ENCODE data around the gene CELF2. TPM values are rescaled to one million over a fixed set of nuclear protein-coding genes. Genes with fewer than 3 reads are reported as not detected.

CELF2 gene
- total and polyA plus RNA-seq, 9 of the 15 experiments (the other 6 are each of a cell fraction or from before 2014, with no cell fraction given) = 4.0 to 20.3 (median 11.1) TPM

DNA sequence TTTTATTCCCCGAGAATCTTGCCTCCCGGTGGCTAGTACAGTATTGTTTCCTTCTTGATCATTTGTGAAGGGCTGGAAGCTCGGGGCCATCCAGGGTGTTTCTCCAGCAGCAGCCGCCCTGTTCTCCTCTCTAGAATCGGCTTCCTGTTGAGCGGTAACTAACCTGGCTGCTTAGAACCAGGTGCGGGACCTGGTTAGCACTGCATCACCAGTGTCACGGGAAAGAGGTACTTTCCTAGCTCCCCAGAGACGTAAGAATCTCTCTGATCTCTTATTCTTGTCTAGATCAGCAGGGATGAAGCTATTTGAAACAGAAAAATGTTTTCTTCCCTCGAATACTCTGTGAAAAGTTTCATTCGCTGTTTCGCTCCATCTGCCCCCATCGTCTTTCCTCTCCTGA is 239.2 kb downstream of the CELF2 start:
- POLR2A ChIA-PET = no interaction called here
- no peaks in the 10 kb centered on the region for H3K4me1 ChIP-seq (replicated peaks in 1 of 2; ENCODE audit: control insufficient read depth in 2 of 2, insufficient read depth in 2 of 2, low read length in 2 of 2)
- no TSS peak for BruUV-seq (replicated peaks)
- TF ChIP-seq ZKSCAN3 (CRISPR knock-in tag; IDR thresholded peaks at IDR 0.05) = no peak
- no peak for TF ChIP-seq HNRNPH1 (optimal IDR thresholded peaks at IDR 0.05; ENCODE audit: low read depth, low read length)
- no peak for TF ChIP-seq ZNF830 (CRISPR knock-in tag; IDR thresholded peaks at IDR 0.05)
- TF ChIP-seq XRCC5 (IDR thresholded peaks at IDR 0.05; ENCODE audit: low read depth, low read length) = no peak
- TF ChIP-seq ZNF140 (CRISPR knock-in tag; IDR thresholded peaks at IDR 0.05) = no peak
- TF ChIP-seq, protein P1, sequence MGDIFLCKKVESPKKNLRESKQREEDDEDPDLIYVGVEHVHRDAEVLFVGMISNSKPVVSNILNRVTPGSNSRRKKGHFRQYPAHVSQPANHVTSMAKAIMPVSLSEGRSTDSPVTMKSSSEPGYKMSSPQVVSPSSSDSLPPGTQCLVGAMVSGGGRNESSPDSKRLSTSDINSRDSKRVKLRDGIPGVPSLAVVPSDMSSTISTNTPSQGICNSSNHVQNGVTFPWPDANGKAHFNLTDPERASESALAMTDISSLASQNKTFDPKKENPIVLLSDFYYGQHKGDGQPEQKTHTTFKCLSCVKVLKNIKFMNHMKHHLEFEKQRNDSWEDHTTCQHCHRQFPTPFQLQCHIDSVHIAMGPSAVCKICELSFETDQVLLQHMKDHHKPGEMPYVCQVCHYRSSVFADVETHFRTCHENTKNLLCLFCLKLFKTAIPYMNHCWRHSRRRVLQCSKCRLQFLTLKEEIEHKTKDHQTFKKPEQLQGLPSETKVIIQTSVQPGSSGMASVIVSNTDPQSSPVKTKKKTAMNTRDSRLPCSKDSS (IDR thresholded peaks at IDR 0.05; ENCODE audit: low read depth, partially characterized antibody) = no peak
- TF ChIP-seq SRSF9 (IDR thresholded peaks at IDR 0.05; ENCODE audit: borderline replicate concordance, low read depth, low read length) = no peak
- no peak for TF ChIP-seq MEF2A (IDR thresholded peaks at IDR 0.05; ENCODE audit: control insufficient read depth, low read depth, low read length)
- TF ChIP-seq NFIX (CRISPR knock-in tag; IDR thresholded peaks at IDR 0.05; ENCODE audit: low read depth) = no peak
- TF ChIP-seq, protein P2, sequence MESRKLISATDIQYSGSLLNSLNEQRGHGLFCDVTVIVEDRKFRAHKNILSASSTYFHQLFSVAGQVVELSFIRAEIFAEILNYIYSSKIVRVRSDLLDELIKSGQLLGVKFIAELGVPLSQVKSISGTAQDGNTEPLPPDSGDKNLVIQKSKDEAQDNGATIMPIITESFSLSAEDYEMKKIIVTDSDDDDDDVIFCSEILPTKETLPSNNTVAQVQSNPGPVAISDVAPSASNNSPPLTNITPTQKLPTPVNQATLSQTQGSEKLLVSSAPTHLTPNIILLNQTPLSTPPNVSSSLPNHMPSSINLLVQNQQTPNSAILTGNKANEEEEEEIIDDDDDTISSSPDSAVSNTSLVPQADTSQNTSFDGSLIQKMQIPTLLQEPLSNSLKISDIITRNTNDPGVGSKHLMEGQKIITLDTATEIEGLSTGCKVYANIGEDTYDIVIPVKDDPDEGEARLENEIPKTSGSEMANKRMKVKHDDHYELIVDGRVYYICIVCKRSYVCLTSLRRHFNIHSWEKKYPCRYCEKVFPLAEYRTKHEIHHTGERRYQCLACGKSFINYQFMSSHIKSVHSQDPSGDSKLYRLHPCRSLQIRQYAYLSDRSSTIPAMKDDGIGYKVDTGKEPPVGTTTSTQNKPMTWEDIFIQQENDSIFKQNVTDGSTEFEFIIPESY (CRISPR knock-in tag; IDR thresholded peaks at IDR 0.05) = no peak
- TF ChIP-seq MIER1 (IDR thresholded peaks at IDR 0.05; ENCODE audit: low read depth) = no peak
- TF ChIP-seq ZNF239 (CRISPR knock-in tag; IDR thresholded peaks at IDR 0.05) = no peak
- no peak for TF ChIP-seq MCM5 (IDR thresholded peaks at IDR 0.05; ENCODE audit: low read depth)
- no peak for TF ChIP-seq IRF2 (CRISPR knock-in tag; IDR thresholded peaks at IDR 0.05)
- TF ChIP-seq, protein P3, sequence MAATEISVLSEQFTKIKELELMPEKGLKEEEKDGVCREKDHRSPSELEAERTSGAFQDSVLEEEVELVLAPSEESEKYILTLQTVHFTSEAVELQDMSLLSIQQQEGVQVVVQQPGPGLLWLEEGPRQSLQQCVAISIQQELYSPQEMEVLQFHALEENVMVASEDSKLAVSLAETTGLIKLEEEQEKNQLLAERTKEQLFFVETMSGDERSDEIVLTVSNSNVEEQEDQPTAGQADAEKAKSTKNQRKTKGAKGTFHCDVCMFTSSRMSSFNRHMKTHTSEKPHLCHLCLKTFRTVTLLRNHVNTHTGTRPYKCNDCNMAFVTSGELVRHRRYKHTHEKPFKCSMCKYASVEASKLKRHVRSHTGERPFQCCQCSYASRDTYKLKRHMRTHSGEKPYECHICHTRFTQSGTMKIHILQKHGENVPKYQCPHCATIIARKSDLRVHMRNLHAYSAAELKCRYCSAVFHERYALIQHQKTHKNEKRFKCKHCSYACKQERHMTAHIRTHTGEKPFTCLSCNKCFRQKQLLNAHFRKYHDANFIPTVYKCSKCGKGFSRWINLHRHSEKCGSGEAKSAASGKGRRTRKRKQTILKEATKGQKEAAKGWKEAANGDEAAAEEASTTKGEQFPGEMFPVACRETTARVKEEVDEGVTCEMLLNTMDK (IDR thresholded peaks at IDR 0.05; ENCODE audit: borderline replicate concordance, insufficient read depth, low read depth, low read length, poor library complexity, severe bottlenecking) = no peak
- no peak for TF ChIP-seq ARID1B (IDR thresholded peaks at IDR 0.05)
- TF ChIP-seq RUNX1 (IDR thresholded peaks at IDR 0.05; ENCODE audit: low read depth) = no peak
- TF ChIP-seq, protein P4, sequence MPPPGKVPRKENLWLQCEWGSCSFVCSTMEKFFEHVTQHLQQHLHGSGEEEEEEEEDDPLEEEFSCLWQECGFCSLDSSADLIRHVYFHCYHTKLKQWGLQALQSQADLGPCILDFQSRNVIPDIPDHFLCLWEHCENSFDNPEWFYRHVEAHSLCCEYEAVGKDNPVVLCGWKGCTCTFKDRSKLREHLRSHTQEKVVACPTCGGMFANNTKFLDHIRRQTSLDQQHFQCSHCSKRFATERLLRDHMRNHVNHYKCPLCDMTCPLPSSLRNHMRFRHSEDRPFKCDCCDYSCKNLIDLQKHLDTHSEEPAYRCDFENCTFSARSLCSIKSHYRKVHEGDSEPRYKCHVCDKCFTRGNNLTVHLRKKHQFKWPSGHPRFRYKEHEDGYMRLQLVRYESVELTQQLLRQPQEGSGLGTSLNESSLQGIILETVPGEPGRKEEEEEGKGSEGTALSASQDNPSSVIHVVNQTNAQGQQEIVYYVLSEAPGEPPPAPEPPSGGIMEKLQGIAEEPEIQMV (tag; conservative IDR thresholded peaks at IDR 0.05; ENCODE audit: low read depth) = no peak

More for the DNA sequence above, 239.2 kb downstream of the CELF2 start:
- no peak overlapping the region for H2AFZ ChIP-seq (ENCODE audit: low read depth, low read length)
- H3K4me2 ChIP-seq (ENCODE audit: insufficient read depth, low read length) = no peak overlapping the region
- H3K27me3 ChIP-seq (ENCODE audit: control insufficient read depth in 2 of 2, insufficient read depth in 2 of 2, low read length in 2 of 2) = no peaks in the 10 kb centered on the region
- WGBS (ENCODE audit: insufficient coverage, low coverage, missing lambda C conversion rate) = 62% methylated on average over 13 of the region's 13 CpGs
- H3K9ac ChIP-seq (ENCODE audit: insufficient read depth in 1 of 2, low read depth in 2 of 2, low read length in 2 of 2) = no peak overlapping the region
- no peak overlapping the region for H3K4me3 ChIP-seq
- H4K20me1 ChIP-seq (replicated peaks; ENCODE audit: control insufficient read depth, insufficient read depth, low read length) = no peaks in the 10 kb centered on the region
- FAIRE-seq (no peak), DNase-seq (ENCODE audit: extremely low read depth in 1 of 4, low spot score in 3 of 4) (no peak), ATAC-seq (no peak)
- no peaks in the 10 kb centered on the region for H3K36me3 ChIP-seq (ENCODE audit: control insufficient read depth, insufficient read depth, low read length)
- in situ Hi-C loops (cut with MboI) (no loop called here), intact Hi-C loops (cut with micrococcal nuclease) (no loop called here)
- no peaks in the 10 kb centered on the region for H3K9me3 ChIP-seq (replicated peaks; ENCODE audit: control insufficient read depth, insufficient read depth, low read depth, low read length)
- CTCF ChIA-PET (ENCODE audit: low intra/inter-chr PET ratio) = no interaction called here
- no peaks in the 10 kb centered on the region for H3K79me2 ChIP-seq (ENCODE audit: control insufficient read depth, insufficient read depth, low read length)
- H3K9me1 ChIP-seq (ENCODE audit: control insufficient read depth, insufficient read depth, low read length) = no peaks in the 10 kb centered on the region
- no peak overlapping the region for H3K27ac ChIP-seq (ENCODE audit: extremely low read depth, low read depth, low read length)

Measured in K562 (cell line).